ENCODE data around the gene PTGIS. TPM values are rescaled to one million over a fixed set of nuclear protein-coding genes. Genes with fewer than 3 reads are reported as not detected.

The PTGIS gene
- total and polyA plus RNA-seq, 10 donors = 0.15 to 1.6 (median 0.92) TPM

- TF ChIP-seq POLR2A (IDR thresholded peaks at IDR 0.05) (no peak), CTCF (IDR thresholded peaks at IDR 0.05 in 8 of 11, conservative IDR thresholded peaks at IDR 0.05 in 3 of 11) (no peak), POLR2AphosphoS5 (IDR thresholded peaks at IDR 0.05) (no peak)
- no peak overlapping the region for H3K27ac ChIP-seq
- peak; percentile 25 for DNase-seq
- no peaks in the 10 kb centered on the region for H3K36me3 ChIP-seq
- H3K4me1 ChIP-seq = peaks cover 0 to 11% (median 0%) of the 10 kb centered on the region in 6 donors
- H3K9me3 ChIP-seq = peaks cover 0 to 21% (median 11%) of the 10 kb centered on the region in 8 donors
- H3K27me3 ChIP-seq (replicated peaks in 1 of 7) = peaks cover 0 to 6% (median 0%) of the 10 kb centered on the region in 7 donors
- no peak overlapping the region for H3K4me3 ChIP-seq
- WGBS, 5 donors = 70 to 86% (median 78%) methylated on average over 14 to 15 of the region's 15 CpGs
- intact Hi-C loops (cut with DNase I; ENCODE audit: low total_unique reads) = no loop called here
Observed at GRCh38 chr20:49579874-49580812, 12.2 kb upstream of the PTGIS start.

GRCh38 chr20:49579195-49579594 lies 11.3 kb upstream of the PTGIS start:
- no peak overlapping the region for H3K27ac ChIP-seq

GRCh38 chr20:49578436-49578835 lies 10.5 kb upstream of the PTGIS start:
- no peaks in the 10 kb centered on the region for H3K36me3 ChIP-seq
- H3K27ac ChIP-seq = no peak overlapping the region
- peaks cover 0 to 21% (median 11%) of the 10 kb centered on the region in 8 donors for H3K9me3 ChIP-seq
- TF ChIP-seq CTCF (IDR thresholded peaks at IDR 0.05 in 8 of 11, conservative IDR thresholded peaks at IDR 0.05 in 3 of 11) (no peak), POLR2A (IDR thresholded peaks at IDR 0.05) (no peak), POLR2AphosphoS5 (IDR thresholded peaks at IDR 0.05) (no peak)
- H3K27me3 ChIP-seq (replicated peaks in 1 of 7) = peaks cover 0 to 6% (median 0%) of the 10 kb centered on the region in 7 donors
- peak; percentile 23 for DNase-seq
- H3K4me1 ChIP-seq = no peaks in the 10 kb centered on the region
- intact Hi-C loops (cut with DNase I; ENCODE audit: low total_unique reads) = no loop called here
- 70 to 89% (median 85%) methylated on average over 4 of the region's 4 CpGs for WGBS, 5 donors
- no peak overlapping the region for H3K4me3 ChIP-seq

More at GRCh38 chr20:49579195-49579594, 11.3 kb upstream of the PTGIS start:
- peaks cover 0 to 7% (median 0%) of the 10 kb centered on the region in 6 donors for H3K4me1 ChIP-seq
- H3K27me3 ChIP-seq (replicated peaks in 1 of 7) = peaks cover 0 to 6% (median 0%) of the 10 kb centered on the region in 7 donors
- 89 to 98% (median 96%) methylated on average over 4 of the region's 4 CpGs for WGBS, 5 donors
- H3K36me3 ChIP-seq = no peaks in the 10 kb centered on the region
- H3K9me3 ChIP-seq = peaks cover 0 to 21% (median 11%) of the 10 kb centered on the region in 8 donors
- peak; percentile 15 for DNase-seq
- H3K4me3 ChIP-seq = no peak overlapping the region
- TF ChIP-seq CTCF (IDR thresholded peaks at IDR 0.05 in 8 of 11, conservative IDR thresholded peaks at IDR 0.05 in 3 of 11) = no peak
- TF ChIP-seq POLR2A (IDR thresholded peaks at IDR 0.05) = no peak
- TF ChIP-seq POLR2AphosphoS5 (IDR thresholded peaks at IDR 0.05) = no peak
- intact Hi-C loops (cut with DNase I; ENCODE audit: low total_unique reads) = no loop called here

- peaks cover 0 to 4% (median 0%) of the 10 kb centered on the region in 6 donors for H3K4me1 ChIP-seq
- WGBS, 5 donors = 77 to 91% (median 89%) methylated on average over 5 of the region's 5 CpGs
- DNase-seq = peak; percentile 38
- TF ChIP-seq POLR2AphosphoS5 (IDR thresholded peaks at IDR 0.05) = no peak
- TF ChIP-seq CTCF (IDR thresholded peaks at IDR 0.05 in 8 of 11, conservative IDR thresholded peaks at IDR 0.05 in 3 of 11) = no peak
- TF ChIP-seq POLR2A (IDR thresholded peaks at IDR 0.05) = no peak
- H3K4me3 ChIP-seq = no peak overlapping the region
- H3K9me3 ChIP-seq = peaks cover 0 to 9% (median 0%) of the 10 kb centered on the region in 8 donors
- H3K36me3 ChIP-seq = no peaks in the 10 kb centered on the region
- no peak overlapping the region for H3K27ac ChIP-seq
- intact Hi-C loops (cut with DNase I; ENCODE audit: low total_unique reads) = no loop called here
- peaks cover 0 to 23% (median 9%) of the 10 kb centered on the region in 7 donors for H3K27me3 ChIP-seq (replicated peaks in 1 of 7)
Observed at GRCh38 chr20:49575551-49576060, 7.7 kb upstream of the PTGIS start.
